OCI-LY1 (cell line): Measurements from ENCODE around the gene ATIC.

Source experiments
- H2AFZ ChIP-seq: fragments of 200-600 bp; sonication (generic), shearing (Covaris generic); 2 replicates; pipeline ENCODE4 v1.6.0; 2014; ENCODE audit warnings: antibody characterized with exemption, mild to moderate bottlenecking, low read length
- H3F3A ChIP-seq: fragments of 200-600 bp; sonication (generic), shearing (Covaris generic); 2 replicates; pipeline ENCODE4 v1.6.0; 2014; ENCODE audit warnings: mild to moderate bottlenecking, antibody characterized with exemption, low read length, moderate library complexity; ENCODE audit not compliant: insufficient read depth
- H3K27ac ChIP-seq: fragments of 200-600 bp; sonication (generic); 2 replicates; pipeline ENCODE4 v1.5.1; 2014; ENCODE audit warnings: low read length, mixed run types, mild to moderate bottlenecking, low read depth; ENCODE audit not compliant: poor library complexity, severe bottlenecking
- H3K27me3 ChIP-seq: fragments of 200-600 bp; sonication (generic); 2 replicates; pipeline ENCODE4 v1.6.0; 2014; ENCODE audit warnings: antibody characterized with exemption, mild to moderate bottlenecking, low read length, moderate library complexity; ENCODE audit not compliant: insufficient read depth
- H3K36me3 ChIP-seq: fragments of 200-600 bp; sonication (generic); 2 replicates; pipeline ENCODE4 v1.6.1; 2014; ENCODE audit warnings: mild to moderate bottlenecking, antibody characterized with exemption, low read length, moderate library complexity, mixed read lengths; ENCODE audit not compliant: insufficient read depth
- H3K4me1 ChIP-seq: fragments of 200-600 bp; sonication (generic); 2 replicates; pipeline ENCODE4 v1.5.1; 2014; ENCODE audit warnings: mild to moderate bottlenecking, low read length, moderate library complexity; ENCODE audit not compliant: insufficient read depth, severe bottlenecking
- H3K4me2 ChIP-seq: fragments of 200-600 bp; sonication (generic), shearing (Covaris generic); 2 replicates; pipeline ENCODE4 v1.6.1; 2014; ENCODE audit warnings: low read length
- H3K4me3 ChIP-seq: fragments of 200-600 bp; sonication (generic); 2 replicates; pipeline ENCODE4 v1.5.1; 2014; ENCODE audit warnings: low read length, low read depth, mild to moderate bottlenecking, mixed read lengths; ENCODE audit not compliant: poor library complexity, severe bottlenecking
- H3K79me2 ChIP-seq: fragments of 200-600 bp; shearing (Covaris generic); 2 replicates; pipeline ENCODE4 v1.6.1; 2016; ENCODE audit warnings: mixed run types, low read length, mixed read lengths; ENCODE audit not compliant: insufficient read depth
- H3K9ac ChIP-seq: fragments of 200-600 bp; sonication (generic), shearing (Covaris generic); 2 replicates; pipeline ENCODE4 v1.6.1; 2014; ENCODE audit warnings: mild to moderate bottlenecking, low read length, mixed read lengths
- H3K9me2 ChIP-seq: fragments of 200-600 bp; sonication (generic), shearing (Covaris generic); 2 replicates; pipeline ENCODE4 v1.6.1; 2014; ENCODE audit warnings: low read depth, mild to moderate bottlenecking, low read length, mixed read lengths
- H3K9me3 ChIP-seq: fragments of 200-600 bp; shearing (Covaris generic); 2 replicates; pipeline ENCODE4 v1.6.1; 2014; ENCODE audit warnings: low read length, mixed read lengths
- H4K20me1 ChIP-seq: fragments of 200-600 bp; sonication (generic), shearing (Covaris generic); 2 replicates; pipeline ENCODE4 v1.6.0; 2016; ENCODE audit warnings: mild to moderate bottlenecking, low read length; ENCODE audit not compliant: insufficient read depth
- EZH2 ChIP-seq: fragments of 200-600 bp; sonication (generic), shearing (Covaris generic); IDR thresholded peaks from 2 replicates; pipeline ENCODE4 v1.8.0; 2017; ENCODE audit warnings: borderline replicate concordance, mixed run types, mild to moderate bottlenecking, antibody characterized with exemption, low read length, moderate library complexity, mixed read lengths
- TF ChIP-seq, protein P1 (sequence below): fragments of 200-600 bp; sonication (generic), shearing (Covaris generic); IDR thresholded peaks from 2 replicates; pipeline ENCODE4 v1.5.1; 2017; ENCODE audit warnings: mild to moderate bottlenecking, antibody characterized with exemption, low read length, moderate library complexity, mixed read lengths

ATIC gene

GRCh38 chr2:215396595-215397313 lies 84.9 kb downstream of the ATIC start:
- H3K9me3 ChIP-seq: no peaks in the 10 kb centered on the region

GRCh38 chr2:215397632-215398341 lies 85.9 kb downstream of the ATIC start:
- no peak for TF ChIP-seq EZH2
- TF ChIP-seq, protein P1, sequence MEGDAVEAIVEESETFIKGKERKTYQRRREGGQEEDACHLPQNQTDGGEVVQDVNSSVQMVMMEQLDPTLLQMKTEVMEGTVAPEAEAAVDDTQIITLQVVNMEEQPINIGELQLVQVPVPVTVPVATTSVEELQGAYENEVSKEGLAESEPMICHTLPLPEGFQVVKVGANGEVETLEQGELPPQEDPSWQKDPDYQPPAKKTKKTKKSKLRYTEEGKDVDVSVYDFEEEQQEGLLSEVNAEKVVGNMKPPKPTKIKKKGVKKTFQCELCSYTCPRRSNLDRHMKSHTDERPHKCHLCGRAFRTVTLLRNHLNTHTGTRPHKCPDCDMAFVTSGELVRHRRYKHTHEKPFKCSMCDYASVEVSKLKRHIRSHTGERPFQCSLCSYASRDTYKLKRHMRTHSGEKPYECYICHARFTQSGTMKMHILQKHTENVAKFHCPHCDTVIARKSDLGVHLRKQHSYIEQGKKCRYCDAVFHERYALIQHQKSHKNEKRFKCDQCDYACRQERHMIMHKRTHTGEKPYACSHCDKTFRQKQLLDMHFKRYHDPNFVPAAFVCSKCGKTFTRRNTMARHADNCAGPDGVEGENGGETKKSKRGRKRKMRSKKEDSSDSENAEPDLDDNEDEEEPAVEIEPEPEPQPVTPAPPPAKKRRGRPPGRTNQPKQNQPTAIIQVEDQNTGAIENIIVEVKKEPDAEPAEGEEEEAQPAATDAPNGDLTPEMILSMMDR: no peak
- Histone ChIP-seq H3K4me3 (no peak overlapping the region), H3K4me2 (no peak overlapping the region), H3F3A (no peaks in the 10 kb centered on the region), H2AFZ (no peak overlapping the region), H3K27me3 (no peaks in the 10 kb centered on the region), H3K36me3 (no peaks in the 10 kb centered on the region), H4K20me1 (no peaks in the 10 kb centered on the region), H3K9me2 (no peaks in the 10 kb centered on the region), H3K79me2 (no peaks in the 10 kb centered on the region), H3K27ac (no peak overlapping the region), H3K9me3 (no peaks in the 10 kb centered on the region), H3K4me1 (no peaks in the 10 kb centered on the region), H3K9ac (no peak overlapping the region)

More at GRCh38 chr2:215396595-215397313, 84.9 kb downstream of the ATIC start:
- H3K79me2 ChIP-seq: no peaks in the 10 kb centered on the region
- TF ChIP-seq, protein P1: no peak
- TF ChIP-seq EZH2: no peak
- H3F3A ChIP-seq: peaks cover 5% of the 10 kb centered on the region; the same call in 1 of the 2 replicates
- H3K9me2 ChIP-seq: no peaks in the 10 kb centered on the region
- no peak overlapping the region for H3K4me2 ChIP-seq
- no peak overlapping the region for H3K27ac ChIP-seq
- peaks cover 6% of the 10 kb centered on the region for H3K4me1 ChIP-seq
- H3K9ac ChIP-seq: no peak overlapping the region
- no peaks in the 10 kb centered on the region for H3K27me3 ChIP-seq
- no peak overlapping the region for H3K4me3 ChIP-seq
- H4K20me1 ChIP-seq: no peaks in the 10 kb centered on the region
- H2AFZ ChIP-seq: no peak overlapping the region
- H3K36me3 ChIP-seq: no peaks in the 10 kb centered on the region

DNA sequence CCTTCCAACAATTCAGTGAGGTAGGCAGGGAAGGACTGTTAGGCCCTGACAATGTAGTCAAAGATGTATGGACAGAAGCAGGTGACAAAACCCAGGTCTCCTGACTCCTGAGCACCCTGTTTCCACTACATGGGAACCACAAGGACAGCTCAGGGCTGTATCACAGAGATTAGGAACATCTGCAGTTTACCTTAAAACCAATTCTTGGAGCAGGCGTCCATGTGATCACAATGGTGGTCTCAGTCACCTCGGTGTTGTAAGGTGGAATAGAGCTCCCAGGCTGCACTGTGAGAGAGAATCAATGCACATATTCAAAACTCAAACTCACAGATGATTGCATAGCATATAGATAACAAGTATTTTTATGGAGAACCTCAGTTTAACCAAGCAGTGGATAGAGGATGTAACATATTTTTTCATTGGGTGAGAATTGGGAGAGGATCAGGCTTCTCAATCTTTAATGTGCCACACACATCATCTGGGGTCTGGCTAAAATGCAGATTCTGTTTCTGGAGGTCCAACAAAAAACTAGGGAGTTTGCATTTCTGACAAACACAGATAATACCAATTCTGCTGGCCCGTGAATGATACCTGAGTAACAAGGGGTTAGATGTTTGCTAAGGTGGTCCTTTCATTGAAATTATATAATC lies 87.3 kb downstream of the ATIC start:
- Histone ChIP-seq H3K36me3 (no peaks in the 10 kb centered on the region), H3K4me3 (no peak overlapping the region), H3K4me1 (no peaks in the 10 kb centered on the region), H3K27me3 (no peaks in the 10 kb centered on the region), H4K20me1 (no peaks in the 10 kb centered on the region), H3K9me2 (no peaks in the 10 kb centered on the region), H2AFZ (no peak overlapping the region), H3K27ac (no peak overlapping the region), H3K9me3 (no peaks in the 10 kb centered on the region), H3K79me2 (no peaks in the 10 kb centered on the region), H3K4me2 (no peak overlapping the region), H3K9ac (no peak overlapping the region), H3F3A (no peaks in the 10 kb centered on the region)
- TF ChIP-seq, protein P1: no peak
- no peak for TF ChIP-seq EZH2
